Right lobe of liver (tissue), 6 donors: Measurements from ENCODE around the gene KCNMA1. TPM values are rescaled to one million over a fixed set of nuclear protein-coding genes. Genes with fewer than 3 reads are reported as not detected.

Source experiments
- ATAC-seq, 4 donors: fragments of 200-7000 bp; cut with Tn5 transposase; one replicate each; pipeline ENCODE4 v1.9.1; 2020; ENCODE audit warnings: mild to moderate bottlenecking in 4 of 4, moderate library complexity in 4 of 4
- DNase-seq, 3 donors: peaks; one replicate each; pipeline ENCODE4 v3.0.0-alpha.2; 2020
- H3K27ac ChIP-seq, 3 donors: fragments of 200-600 bp; one replicate each; pipeline ENCODE4 v1.8.0; 2022
- H3K27me3 ChIP-seq, 2 donors: fragments of 200-600 bp; one replicate each; pipeline ENCODE4 v1.8.0; 2022
- H3K36me3 ChIP-seq, 4 donors: fragments of 200-600 bp; sonication (generic) in 1 of 4; one replicate each; pipeline versions ENCODE4 v1.5.1 to v1.8.0; 2017 to 2022; ENCODE audit warnings: control low read depth in 1 of 4
- H3K4me1 ChIP-seq, 4 donors: fragments of 200-600 bp; sonication (generic) in 1 of 4; one replicate each; pipeline versions ENCODE4 v1.5.1 to v1.8.0; 2017 to 2022; ENCODE audit warnings: control low read depth in 1 of 4
- H3K4me3 ChIP-seq, 3 donors: fragments of 200-600 bp; one replicate each; pipeline ENCODE4 v1.8.0; 2022
- H3K9me3 ChIP-seq, 4 donors: fragments of 200-600 bp; sonication (generic) in 1 of 4; one replicate each; pipeline versions ENCODE4 v1.5.1 to v1.8.0; 2017 to 2022; ENCODE audit warnings: control low read depth in 1 of 4
- CTCF ChIP-seq, 4 donors: fragments of 200-600 bp in 3 of 4; fragments of 450-650 bp in 1 of 4; IDR thresholded peaks; one replicate each; pipeline versions ENCODE4 v1.5.1 to v1.8.0; 2016 to 2022; ENCODE audit warnings: antibody characterized with exemption in 4 of 4, mild to moderate bottlenecking in 2 of 4
- POLR2A ChIP-seq: fragments of 450-650 bp; IDR thresholded peaks from one replicate; pipeline ENCODE4 v1.6.1; 2017; ENCODE audit warnings: antibody characterized with exemption, mild to moderate bottlenecking
- WGBS: methylation state at CpG from one replicate; pipeline ENCODE4 v1.1.6; 2018; ENCODE audit warnings: low coverage, low lambda C conversion rate; ENCODE audit not compliant: insufficient coverage; ENCODE audit errors: missing lambda C conversion rate; 5-methylcytosine and 5-hydroxymethylcytosine counted together
- intact Hi-C, 2 donors: fragments of 100-400 bp; cut with DNase I; formaldehyde crosslinking; loops; one replicate each; pipeline versions ENCODE4 v1.11.2 to v1.14.1; 2022
- total RNA-seq, 6 experiments: library from RNA; depleted of rRNA in 2 of 6; stranded (reverse); fragments of >200 nt in 2 of 6; fragmentation: NEBNext Ultra II Directional in 3 of 6; extraction: Animal tissue kit (Norgen Biotek cat#: 25700) in 3 of 6; gene quantifications; one replicate each; pipeline versions ENCODE4 v1.1.0 to v1.2.4, GENCODE V29; 2016 to 2023
- donor health status: DM: no; HTN: yes; CAD: no.
- donor health status: DM: no; HTN: no; CAD: no.
- donor health status: DM: no; HTN: no; CAD: no.
- donor health status: DM: no; HTN: yes; CAD: no.
- donor health status: DM: no; HTN: yes; CAD: no.

Gene KCNMA1
- total RNA-seq, 6 experiments from 2014 or later: 5.7 to 48.0 (median 15.1) TPM

GRCh38 chr10:76969366-76969948, 668.2 kb downstream of the KCNMA1 start:
- WGBS: 79% methylated on average over 6 of the region's 9 CpGs
- ATAC-seq (no peak), DNase-seq (no peak)
- H3K4me1 ChIP-seq: no peaks in the 10 kb centered on the region
- TF ChIP-seq CTCF (IDR thresholded peaks at IDR 0.05): no peak
- no peaks in the 10 kb centered on the region for H3K9me3 ChIP-seq
- no peak overlapping the region for H3K4me3 ChIP-seq
- H3K27ac ChIP-seq: no peak overlapping the region
- intact Hi-C loops: no loop called here
- H3K36me3 ChIP-seq: no peaks in the 10 kb centered on the region
- no peaks in the 10 kb centered on the region for H3K27me3 ChIP-seq

GRCh38 chr10:76968483-76968882, 669.1 kb downstream of the KCNMA1 start:
- TF ChIP-seq POLR2A (no peak), CTCF (IDR thresholded peaks at IDR 0.05) (no peak)
- no peak overlapping the region for H3K27ac ChIP-seq
- WGBS: 65% methylated on average over 2 of the region's 2 CpGs
- ATAC-seq: no peak
- no peak overlapping the region for H3K4me3 ChIP-seq
- DNase-seq: no peak
- no peaks in the 10 kb centered on the region for H3K4me1 ChIP-seq
- no peaks in the 10 kb centered on the region for H3K9me3 ChIP-seq
- H3K27me3 ChIP-seq: no peaks in the 10 kb centered on the region
- H3K36me3 ChIP-seq: no peaks in the 10 kb centered on the region
- intact Hi-C loops: no loop called here

GRCh38 chr10:76962851-76963250, 674.8 kb downstream of the KCNMA1 start:
- DNase-seq: no peak
- ATAC-seq: no peak
- H3K27ac ChIP-seq: no peak overlapping the region
- no peaks in the 10 kb centered on the region for H3K4me1 ChIP-seq
- H3K4me3 ChIP-seq: no peak overlapping the region
- WGBS: 71% methylated on average over 3 of the region's 4 CpGs
- H3K27me3 ChIP-seq: no peaks in the 10 kb centered on the region
- H3K9me3 ChIP-seq: no peaks in the 10 kb centered on the region
- TF ChIP-seq POLR2A (no peak), CTCF (IDR thresholded peaks at IDR 0.05) (no peak)
- intact Hi-C loops: no loop called here
- no peaks in the 10 kb centered on the region for H3K36me3 ChIP-seq

GRCh38 chr10:76961841-76962240, 675.8 kb downstream of the KCNMA1 start:
- intact Hi-C loops: no loop called here

More at GRCh38 chr10:76961841-76962240, 675.8 kb downstream of the KCNMA1 start:
- TF ChIP-seq CTCF (IDR thresholded peaks at IDR 0.05) (no peak), POLR2A (no peak)
- Histone ChIP-seq H3K27me3 (no peaks in the 10 kb centered on the region), H3K9me3 (no peaks in the 10 kb centered on the region), H3K36me3 (no peaks in the 10 kb centered on the region), H3K4me1 (no peaks in the 10 kb centered on the region), H3K27ac (no peak overlapping the region), H3K4me3 (no peak overlapping the region)
- ATAC-seq (no peak), DNase-seq (no peak)
- 55% methylated on average over 5 of the region's 5 CpGs for WGBS
